CD4-positive, alpha-beta T cell treated with Interferon alpha-2 for 1 hour (primary cell): ENCODE data around the gene LRMDA.
"Not testable (repeated sequence)": the region's sequence is repeated elsewhere in the genome, so short reads cannot be mapped to it uniquely, and the experiment has no call there.

Source experiments
- DNase-seq, 2 donors: peaks; one replicate each; pipeline ENCODE4 v3.0.0-alpha.2; 2020 to 2022

LRMDA gene

DNA sequence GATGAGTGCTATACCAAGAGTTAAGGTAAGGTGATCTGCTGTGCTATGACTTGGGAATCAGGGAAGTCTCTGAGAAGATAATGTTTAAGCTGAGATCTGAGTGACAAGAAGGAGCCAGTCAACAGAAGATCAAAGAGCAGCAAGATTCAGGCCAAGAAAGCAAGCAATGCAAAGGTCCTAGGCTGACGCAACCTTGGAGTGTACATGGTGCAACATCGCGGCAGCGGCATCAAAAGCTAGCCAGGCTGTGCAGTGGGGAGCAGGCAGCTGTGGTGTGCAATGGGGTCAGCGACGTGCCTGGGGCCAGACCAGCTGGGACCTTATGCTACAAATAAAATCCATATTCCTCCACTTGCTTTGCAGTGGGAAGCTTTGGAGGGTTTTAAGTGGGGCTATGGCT lies 324.1 kb downstream of the LRMDA start:
- no peak for DNase-seq

DNA sequence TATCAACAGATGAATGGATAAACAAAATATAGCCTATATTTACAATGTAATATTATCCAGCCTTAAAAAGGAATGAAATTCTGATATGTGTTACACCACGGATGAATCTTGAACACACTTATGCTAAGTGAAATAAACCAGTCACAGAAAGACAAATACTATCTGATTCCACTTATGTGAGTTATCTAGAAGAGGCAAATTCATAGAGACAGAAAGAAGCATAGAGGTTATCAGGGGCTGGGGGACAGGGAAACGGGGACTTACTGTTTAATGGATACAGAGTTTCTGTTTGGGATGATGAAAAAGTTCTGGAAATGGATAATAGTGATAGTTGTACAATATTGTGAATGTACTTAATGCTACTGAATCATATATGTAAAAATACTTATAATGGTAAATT lies 329.9 kb downstream of the LRMDA start:
- no peak for DNase-seq

DNA sequence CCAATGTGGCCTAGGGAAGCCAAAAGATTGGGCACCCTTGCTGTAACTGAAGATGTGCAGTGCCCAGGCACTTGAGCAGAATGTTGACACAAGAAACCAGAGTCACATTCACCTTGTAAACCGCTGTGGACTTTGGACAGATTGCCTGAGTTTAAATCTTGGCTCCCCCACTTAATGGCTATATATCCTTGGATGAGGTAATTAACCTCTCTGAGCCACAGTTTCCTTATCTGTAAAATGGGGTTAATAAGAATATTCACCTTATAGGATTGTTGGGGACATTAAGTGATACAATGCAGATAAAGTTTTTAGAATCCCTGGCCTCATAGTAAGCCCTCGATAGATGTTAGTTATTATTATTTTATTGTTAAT lies 331.0 kb downstream of the LRMDA start:
- no peak for DNase-seq

DNA sequence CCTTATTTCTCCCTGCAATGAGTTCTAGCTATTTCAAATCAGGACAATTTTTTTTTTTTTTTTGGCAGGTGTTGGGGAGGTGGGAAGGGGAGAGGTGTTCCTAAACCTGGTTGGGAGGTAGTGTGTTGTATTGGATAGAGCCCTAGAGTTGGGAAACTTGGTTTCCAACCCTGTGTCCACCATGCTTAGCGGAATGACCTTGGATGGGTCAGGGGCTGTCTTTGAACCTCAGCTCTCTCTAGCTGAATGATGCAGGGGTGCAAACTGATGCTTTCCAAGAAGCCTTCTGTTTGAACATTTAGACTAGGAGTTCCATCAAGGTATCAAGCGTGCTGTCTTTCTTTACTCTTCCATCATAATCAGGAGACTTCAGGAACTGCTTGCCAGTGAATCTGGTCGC lies 332.2 kb downstream of the LRMDA start:
- no peak for DNase-seq

DNA sequence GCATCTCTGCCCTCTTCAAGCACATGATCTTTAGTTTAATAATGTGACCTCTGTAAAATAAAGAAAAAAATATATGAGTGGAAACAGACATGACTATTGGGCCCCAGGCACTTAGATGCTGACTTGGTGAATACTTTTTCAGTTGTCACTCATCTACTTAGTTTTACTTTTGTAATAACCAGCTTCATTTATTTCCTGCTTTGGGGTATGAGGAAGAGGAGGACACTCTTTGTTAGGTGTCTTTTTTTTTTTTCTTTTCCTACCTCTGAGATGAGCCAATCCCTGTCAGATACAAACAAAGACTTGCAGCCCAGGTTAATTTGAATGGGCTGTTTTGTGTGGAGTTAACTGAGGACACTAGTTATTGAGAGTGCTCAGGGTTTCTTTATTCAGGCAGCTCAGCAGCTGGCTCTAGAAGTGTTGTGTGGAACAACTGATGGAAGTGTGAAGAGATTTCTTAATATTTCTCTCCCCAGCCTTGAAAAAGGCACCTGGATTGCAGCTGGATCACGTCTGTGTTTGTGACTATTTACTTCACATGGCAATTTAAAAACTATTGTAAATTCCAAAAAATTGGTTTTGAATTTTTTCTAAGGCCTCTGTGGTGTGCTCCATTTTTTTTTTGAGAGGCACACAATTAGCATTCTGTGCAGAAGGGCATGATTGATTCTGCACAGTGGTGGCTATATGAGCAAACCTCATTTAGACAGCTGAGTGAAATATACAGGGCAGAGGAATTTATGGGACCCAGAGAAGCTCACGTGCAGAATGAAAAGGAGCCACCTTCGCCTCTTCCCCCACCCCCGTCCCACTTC lies 333.8 kb downstream of the LRMDA start:
- DNase-seq, result no peak

DNA sequence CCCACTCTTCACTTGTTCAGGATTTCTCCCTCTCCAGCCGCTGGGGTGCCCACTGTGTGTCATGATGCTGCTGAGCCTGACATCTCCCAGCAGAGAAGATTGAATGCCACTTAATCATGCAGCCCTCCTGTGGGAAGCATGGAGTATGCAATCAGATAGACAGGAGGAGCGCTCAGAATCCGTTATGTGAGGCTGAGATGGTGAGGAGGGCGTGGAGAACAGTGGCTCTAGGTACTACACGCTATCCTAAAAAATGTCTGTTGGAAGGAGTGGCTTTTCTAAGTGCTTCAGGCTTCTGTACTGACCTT lies 334.3 kb downstream of the LRMDA start:
- DNase-seq, result no peak

DNA sequence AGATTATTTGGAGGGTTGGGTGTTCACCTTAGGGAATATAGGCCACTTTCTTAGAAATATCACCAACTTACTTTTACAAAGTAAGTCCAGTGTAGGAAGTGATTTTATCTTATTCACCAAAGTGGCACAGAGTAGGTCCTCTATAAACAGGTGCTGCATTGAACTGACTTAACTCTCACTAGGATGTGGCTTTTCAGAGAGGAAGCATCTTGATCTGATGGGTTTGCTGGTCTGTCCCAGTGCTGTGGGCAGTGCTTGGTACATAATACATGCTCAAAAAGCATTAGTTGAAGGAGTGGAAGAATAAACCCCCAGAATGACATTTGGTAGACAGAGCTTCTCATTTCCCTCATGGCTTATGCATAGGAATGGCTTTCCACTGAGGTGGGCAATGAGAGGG lies 334.7 kb downstream of the LRMDA start:
- no peak for DNase-seq

DNA sequence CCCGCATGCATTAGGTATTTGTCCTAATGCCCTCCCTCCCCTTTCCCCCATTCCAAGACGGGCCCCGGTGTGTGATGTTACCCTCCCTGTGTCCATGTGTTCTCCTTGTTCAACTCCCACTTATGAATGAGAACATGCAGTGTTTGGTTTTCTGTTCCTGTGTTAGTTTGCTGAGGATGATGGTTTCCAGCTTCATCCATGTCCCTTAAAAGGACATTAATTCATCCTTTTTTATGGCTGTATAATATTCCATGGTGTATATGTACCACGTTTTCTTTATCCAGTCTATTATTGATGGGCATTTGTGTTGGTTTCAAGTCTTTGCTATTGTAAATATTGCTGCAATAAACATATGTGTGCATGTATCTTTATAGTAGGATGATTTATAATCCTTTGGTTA lies 335.3 kb downstream of the LRMDA start:
- not testable (repeated sequence) for DNase-seq

DNA sequence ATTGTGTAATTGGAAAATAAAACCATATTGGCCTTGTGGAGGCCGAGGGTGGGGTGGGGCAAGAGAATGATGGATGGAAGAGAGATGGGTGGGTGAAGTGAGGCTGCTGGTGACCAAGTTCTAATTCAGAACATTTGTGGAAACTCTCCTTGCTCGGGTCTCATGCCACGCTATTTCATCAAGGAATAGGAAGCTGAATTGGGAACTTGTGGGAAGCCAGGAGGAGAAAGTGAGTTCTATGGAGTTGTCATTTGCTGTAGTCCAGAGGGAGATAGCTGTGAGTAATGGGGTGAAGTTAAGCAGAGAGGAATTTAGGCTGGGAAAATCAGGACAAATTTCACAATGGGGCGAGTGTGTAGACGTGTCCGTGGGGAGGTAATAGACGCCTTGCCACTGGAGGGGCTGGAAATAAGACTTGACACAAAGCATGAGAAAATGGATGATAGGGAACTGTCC lies 339.2 kb downstream of the LRMDA start:
- no peak for DNase-seq

DNA sequence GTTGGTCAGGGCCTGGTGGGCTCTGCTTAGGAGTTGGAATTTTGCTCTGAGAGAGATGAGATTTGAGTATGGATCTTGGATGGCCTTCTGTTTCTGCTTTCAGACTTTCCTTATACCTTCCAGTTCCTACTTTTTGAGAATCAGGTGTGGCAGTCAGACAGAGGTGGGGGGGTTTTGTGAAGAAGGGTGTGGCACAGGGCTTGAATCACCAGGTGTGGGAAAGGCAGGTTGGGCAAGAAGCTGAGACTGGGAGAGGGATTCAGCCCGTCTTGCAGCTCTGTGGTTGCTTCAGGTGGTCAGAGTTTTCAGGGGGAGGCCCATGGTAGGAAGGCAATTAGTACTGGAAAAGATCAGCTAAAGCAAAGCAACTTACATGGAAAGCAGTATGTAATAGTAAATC lies 340.2 kb downstream of the LRMDA start:
- DNase-seq, result no peak

DNA sequence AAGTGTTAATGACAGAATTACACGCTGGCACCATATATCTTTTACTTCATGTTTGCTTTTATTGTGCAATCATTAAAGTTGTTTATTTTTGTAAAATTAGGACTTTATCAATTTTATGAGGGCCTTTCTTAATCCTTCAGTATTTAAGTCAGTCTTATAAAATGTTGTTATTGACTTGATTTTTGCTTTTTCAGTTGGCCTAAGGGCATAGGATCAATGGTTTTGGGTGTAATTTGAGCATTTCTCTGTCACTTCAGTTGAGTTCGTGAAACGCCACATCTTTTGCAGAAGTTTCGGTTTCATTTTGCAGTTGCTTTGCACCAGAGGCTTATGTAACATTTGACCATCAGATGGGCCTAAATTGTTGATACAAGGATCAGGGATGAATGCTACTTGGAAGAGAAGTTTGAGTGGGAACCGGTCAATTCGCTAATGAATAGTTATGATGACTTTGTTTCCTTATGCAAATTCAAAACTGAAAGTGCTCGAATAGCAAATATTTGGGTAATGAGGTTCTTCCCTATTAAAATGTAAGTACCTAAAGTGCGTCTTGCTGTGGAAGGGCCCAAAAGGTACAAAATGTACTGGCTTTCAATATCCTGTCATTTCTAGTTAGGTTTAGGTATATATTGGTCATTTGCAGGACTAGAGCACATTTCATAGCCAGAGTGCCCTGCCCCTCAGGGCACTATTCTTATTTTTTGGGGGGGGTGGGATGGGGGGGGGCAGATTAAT lies 340.9 kb downstream of the LRMDA start:
- peak in 1 of 2 donors; percentile 48 for DNase-seq

DNA sequence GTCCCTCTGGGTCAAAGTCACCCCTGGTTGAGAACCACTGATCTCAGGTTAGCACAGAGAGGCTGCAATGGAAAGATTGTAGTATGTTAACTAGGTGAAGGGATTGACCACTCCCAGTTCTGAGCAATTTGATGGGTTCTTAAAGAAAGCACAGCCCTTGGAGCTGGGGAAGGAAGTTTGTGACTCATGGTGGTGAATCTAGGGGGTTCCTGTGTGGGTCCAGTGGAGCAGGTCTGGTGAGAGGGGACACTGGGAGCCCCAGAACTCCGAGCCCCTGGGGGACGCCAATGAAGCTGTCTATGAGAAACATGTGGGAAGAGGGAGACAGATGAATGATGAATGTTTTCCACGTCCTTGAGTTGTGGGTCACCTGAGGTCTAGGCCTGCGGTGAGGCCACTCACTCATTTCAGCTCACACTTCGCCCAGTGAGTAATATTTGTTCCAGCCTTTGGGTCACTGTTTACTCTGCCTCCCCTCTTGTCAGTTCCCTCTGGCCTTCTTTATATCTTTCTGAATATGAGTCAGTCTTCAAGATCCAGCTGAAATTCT lies 341.9 kb downstream of the LRMDA start:
- DNase-seq, result no peak

DNA sequence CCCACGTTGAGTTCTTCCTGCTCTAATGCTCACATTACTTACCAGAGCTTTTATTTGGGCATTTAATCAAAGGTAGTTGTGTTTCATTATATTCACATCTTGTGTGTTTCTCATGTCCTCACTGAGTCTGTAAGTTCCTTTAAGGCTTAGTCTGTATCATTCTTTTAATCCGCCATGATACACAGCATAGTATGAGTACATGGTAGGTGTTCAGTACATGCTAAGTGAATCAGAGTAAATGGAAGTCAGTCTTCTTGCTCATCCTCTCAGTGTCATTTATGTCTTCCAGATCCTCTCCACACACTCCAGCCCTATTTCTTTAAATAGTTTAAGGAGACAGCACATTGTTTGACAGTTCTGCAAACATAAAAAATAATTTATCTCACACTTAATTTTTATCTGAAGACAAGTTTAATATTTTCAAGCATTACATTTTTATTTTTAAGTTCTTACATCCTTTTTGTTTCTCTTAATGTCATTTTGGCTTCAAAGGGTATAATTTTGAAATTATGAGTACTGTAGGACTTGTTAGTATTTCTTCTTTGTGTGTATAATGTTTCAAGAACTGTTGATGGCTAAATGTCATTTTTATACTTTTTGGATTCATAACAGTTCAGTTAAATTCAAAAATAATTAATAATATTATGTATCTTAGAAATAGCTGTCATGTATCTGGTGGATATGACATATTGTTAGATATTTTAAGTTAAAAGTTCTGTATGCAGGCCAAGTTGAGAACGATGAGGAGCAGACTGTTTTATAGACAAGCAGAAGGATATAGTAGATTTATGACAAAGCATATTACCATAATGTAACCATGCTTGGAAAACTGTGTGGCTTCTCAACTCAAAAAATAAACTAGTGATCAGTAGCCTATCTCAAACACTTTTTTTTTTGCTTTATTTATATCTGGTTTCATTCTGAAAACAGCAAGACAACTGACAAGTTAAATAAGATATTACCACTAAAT lies 342.7 kb downstream of the LRMDA start:
- DNase-seq, result no peak

DNA sequence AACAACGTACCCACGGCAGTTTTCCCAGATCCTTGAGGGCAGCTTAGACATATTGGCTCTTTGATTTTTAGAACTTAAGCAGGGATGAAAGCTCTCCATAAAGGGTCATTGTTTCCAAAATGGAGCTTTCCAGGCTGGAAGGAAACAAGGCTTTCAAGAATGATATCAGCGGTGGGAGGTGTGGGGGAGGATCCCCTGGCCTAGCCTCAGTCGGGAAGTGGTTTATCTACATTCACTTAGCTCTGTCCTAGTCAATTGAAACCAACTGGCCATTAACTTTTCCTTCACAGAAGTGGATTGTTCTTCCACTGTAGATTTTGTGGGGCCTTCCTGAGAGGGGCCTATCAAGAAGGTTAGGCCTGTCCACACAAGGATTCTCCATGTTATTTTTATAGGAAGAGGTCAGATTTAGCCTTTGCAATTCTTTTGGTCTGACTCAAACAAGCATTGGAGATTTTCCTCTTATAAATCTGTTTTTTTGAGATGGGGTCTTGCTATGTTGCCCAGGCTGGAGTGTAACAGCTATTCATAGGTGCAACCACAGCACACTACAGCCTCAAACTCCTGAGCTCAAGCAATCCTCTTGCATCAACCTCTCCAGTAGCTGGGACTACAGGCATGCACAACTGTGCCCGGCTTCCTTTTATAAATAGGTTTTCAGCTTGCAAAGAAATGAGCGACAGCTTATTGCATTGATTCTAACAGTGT lies 343.5 kb downstream of the LRMDA start:
- no peak for DNase-seq

DNA sequence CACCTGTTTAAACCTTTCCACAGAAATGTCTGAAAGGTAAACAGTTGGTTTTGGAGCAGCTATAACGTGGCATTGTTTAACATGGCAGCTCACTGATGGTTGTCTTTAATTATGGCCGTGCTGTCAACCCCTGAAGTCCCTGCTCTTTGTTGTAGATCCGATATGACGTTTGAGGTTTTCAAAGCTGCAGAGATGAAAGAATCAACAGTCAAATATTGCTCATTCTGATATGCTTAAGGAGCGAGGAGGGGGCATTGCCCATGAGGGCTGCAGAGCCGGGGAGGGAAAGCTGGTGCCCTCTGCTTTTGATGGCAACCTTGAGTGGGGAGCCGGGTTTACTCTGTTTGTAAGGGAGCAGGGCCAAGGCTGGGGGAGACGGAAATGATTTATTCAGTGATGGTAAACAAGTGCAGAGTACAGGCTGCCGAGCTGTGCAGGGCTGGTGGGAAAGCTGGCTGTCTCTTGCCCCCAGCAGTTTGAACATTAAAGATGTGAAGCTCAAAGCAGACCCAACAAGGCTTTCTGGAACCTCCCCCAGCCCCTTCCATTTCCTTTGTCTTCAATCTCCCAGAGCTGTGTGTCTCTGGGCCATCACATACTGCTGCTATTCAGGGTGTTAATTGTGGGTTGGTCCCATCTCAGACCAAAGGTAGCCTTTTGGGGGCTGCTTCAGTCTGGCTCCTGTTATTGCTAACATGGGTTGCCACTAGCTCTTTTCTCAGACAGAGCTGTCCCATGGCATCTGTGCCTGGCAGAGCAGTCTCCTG lies 345.5 kb downstream of the LRMDA start:
- no peak for DNase-seq

DNA sequence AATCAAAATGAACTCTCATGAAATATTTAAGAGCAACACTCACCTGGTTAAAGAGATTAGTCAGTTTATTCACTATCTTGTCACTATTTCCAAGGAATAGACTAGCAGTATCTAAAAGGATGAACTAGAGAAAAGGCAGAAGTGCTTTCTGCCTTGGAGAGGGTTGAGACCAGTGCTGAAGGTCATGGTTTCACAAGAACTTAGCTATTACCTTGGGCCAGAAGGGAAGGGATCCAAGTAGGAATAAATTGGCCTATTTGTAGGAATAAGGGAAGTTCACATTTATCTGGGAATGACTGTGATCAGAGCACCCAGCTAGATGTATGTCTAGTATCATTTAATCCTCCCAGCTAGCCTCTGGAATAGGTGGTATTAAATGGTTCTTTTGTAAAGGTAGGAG lies 347.2 kb downstream of the LRMDA start:
- no peak for DNase-seq

DNA sequence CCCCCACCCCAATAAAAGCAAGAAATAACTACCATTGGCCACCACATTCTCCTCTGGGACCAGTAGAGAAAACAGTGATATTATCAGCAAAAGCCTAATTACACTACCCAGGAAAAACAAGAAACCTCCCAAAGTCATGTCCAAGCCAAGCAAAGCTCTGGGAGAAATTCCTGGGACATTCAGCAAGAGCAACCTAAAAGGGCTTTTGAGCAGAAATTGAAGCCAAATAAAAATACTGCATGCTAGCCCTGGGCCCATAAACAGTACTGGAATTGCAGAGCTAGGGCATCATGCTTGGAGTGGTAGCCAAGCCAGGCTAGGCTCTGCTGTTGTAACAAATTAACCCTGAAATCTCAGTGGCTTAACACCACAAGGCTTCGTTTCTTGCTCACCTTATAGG lies 347.9 kb downstream of the LRMDA start:
- no peak for DNase-seq

DNA sequence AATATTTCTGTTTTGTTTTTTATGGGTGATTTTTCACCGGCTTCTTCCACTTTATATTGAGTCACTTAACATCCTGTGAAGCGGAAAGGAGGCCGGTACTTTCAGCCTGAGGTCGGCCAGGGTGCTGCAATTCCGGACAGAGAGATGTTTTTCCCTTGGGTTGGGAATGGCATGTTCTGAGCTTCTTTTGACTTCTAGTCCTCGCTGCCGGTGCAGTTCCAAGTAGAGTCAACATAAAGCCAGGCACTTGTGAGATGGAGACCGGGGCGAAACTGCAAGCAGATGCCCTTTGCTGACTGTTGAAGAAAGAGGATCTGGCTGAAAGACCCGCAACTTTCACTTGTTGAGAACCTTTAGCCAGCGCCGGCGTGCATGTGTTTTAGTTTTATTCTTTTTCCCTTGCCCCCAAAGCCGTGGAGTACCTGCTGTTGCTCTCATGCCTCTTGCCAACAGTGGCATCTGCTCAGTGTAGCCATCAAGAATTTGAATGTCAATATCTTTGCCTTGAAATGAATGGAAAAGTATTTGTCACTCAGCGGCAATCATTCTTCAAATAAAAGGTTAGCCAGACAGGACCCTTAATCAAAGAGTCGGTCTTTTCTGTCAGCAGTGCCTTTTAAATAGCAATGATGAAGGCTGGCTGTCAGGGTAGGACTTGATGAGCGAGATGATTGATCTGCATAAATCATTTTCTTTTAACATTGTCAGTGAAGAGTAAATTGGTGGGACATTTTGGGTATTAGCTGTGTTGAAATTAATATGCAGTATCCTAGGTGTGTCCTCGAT lies 351.2 kb downstream of the LRMDA start:
- no peak for DNase-seq

DNA sequence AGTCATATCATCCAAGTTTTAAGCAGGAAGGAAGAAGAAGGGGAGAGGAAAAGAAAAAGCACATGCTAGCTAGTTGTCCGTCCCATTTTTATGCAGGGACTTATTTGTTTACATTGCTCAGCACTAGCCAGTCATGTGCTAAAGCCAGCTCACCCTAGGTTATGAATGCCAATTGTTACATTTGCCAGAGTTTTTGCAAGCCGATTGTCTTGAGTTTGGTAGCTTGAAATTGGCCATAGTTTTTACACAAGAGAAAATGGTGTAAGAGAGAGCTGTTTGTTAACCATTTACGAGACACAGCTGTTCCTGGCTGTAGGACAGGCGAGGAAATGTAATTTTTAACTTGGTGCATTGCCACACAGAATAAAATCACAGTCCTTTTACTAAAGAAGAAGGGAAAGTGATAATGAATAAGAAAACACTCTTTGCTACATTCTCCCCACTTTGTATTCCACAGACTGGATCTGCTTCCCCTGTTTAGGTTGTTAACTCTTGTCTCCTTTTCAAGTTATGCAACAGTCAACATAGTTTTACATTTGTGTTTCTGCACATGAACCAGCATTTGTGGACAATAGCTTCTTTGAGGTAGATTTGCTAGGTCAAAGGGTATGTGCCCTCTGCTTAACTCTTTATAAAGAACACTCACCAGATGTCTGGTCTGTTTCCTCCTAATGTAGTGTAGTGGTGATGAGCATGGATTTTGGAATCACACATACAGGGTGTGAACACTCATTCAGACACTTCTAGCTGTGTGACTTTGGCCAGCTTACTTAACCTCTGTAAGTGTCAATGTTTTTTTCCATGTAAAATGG lies 357.2 kb downstream of the LRMDA start:
- DNase-seq, result no peak

DNA sequence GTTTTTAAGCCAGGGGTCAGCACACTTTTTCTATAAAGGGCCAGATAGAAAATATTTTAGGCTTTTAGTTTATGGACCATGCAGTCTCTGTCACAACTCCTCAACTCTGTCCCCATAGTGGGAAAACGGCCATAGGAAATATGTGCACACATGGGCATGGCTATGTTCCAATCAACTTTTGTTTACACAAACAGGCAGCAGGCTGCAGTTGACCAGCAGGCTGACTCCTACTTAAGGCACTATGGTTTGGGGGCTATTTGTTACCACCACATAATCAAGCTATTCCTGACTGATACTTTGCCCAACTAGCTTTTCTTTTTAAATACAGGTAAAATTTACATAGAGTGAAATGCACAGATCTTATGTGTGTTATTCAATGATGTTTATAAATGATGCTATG lies 362.4 kb downstream of the LRMDA start:
- DNase-seq, result no peak
